Peyer's patch (tissue), 4 donors: ENCODE results near the gene SERPINB8.

Experiments
- POLR2A ChIP-seq, 2 donors: fragments of 450-650 bp; IDR thresholded peaks; one replicate each; pipeline ENCODE4 v1.5.1; 2017; ENCODE audit warnings: antibody characterized with exemption in 2 of 2, mild to moderate bottlenecking in 2 of 2, moderate library complexity in 2 of 2
- TF ChIP-seq, protein P1 (sequence below), 6 experiments: fragments of 450-650 bp in 4 of 6; fragments of 200-600 bp in 2 of 6; sonication (generic) in 1 of 6; IDR thresholded peaks; one replicate each; pipeline ENCODE4 v1.5.1; 2017 to 2019; ENCODE audit warnings: antibody characterized with exemption in 6 of 6, mild to moderate bottlenecking in 3 of 6, moderate library complexity in 1 of 6

- TF ChIP-seq, protein P1, sequence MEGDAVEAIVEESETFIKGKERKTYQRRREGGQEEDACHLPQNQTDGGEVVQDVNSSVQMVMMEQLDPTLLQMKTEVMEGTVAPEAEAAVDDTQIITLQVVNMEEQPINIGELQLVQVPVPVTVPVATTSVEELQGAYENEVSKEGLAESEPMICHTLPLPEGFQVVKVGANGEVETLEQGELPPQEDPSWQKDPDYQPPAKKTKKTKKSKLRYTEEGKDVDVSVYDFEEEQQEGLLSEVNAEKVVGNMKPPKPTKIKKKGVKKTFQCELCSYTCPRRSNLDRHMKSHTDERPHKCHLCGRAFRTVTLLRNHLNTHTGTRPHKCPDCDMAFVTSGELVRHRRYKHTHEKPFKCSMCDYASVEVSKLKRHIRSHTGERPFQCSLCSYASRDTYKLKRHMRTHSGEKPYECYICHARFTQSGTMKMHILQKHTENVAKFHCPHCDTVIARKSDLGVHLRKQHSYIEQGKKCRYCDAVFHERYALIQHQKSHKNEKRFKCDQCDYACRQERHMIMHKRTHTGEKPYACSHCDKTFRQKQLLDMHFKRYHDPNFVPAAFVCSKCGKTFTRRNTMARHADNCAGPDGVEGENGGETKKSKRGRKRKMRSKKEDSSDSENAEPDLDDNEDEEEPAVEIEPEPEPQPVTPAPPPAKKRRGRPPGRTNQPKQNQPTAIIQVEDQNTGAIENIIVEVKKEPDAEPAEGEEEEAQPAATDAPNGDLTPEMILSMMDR (IDR thresholded peaks at IDR 0.05): no peak
- TF ChIP-seq POLR2A (IDR thresholded peaks at IDR 0.05): no peak
These were observed 7.7 kb upstream of the SERPINB8 start for GRCh38 chr18:63962137-63962536.
